ENCODE data around the gene CORO2B.

The CORO2B gene

GRCh38 chr15:68706931-68707330 is 128.1 kb downstream of the CORO2B start:
- DNase-seq = no peak

GRCh38 chr15:68707386-68707785 is 128.6 kb downstream of the CORO2B start:
- DNase-seq = no peak

- DNase-seq = no peak
Measured at GRCh38 chr15:68709876-68710275, 131.1 kb downstream of the CORO2B start.

GRCh38 chr15:68710536-68710935 is 131.7 kb downstream of the CORO2B start:
- DNase-seq = no peak

- DNase-seq = no peak
Measured at GRCh38 chr15:68711406-68711805, 132.6 kb downstream of the CORO2B start.

- no peak for DNase-seq
Measured at GRCh38 chr15:68712886-68713285, 134.1 kb downstream of the CORO2B start.

- no peak for DNase-seq
Measured at GRCh38 chr15:68713874-68714273, 135.1 kb downstream of the CORO2B start.

GRCh38 chr15:68715111-68715510 is 136.3 kb downstream of the CORO2B start:
- no peak for DNase-seq

GRCh38 chr15:68717951-68718350 is 139.2 kb downstream of the CORO2B start:
- no peak for DNase-seq

- DNase-seq = no peak
Measured at GRCh38 chr15:68718468-68718867, 139.7 kb downstream of the CORO2B start.

- DNase-seq = no peak
Measured at GRCh38 chr15:68719051-68719450, 140.3 kb downstream of the CORO2B start.

GRCh38 chr15:68719672-68720071 is 140.9 kb downstream of the CORO2B start:
- DNase-seq = no peak

GRCh38 chr15:68721886-68722285 is 143.1 kb downstream of the CORO2B start:
- DNase-seq = no peak

GRCh38 chr15:68725736-68726135 is 146.9 kb downstream of the CORO2B start:
- no peak for DNase-seq

- DNase-seq = no peak
Measured at GRCh38 chr15:68726246-68726645, 147.5 kb downstream of the CORO2B start.

GRCh38 chr15:68729789-68730411 is 151.1 kb downstream of the CORO2B start:
- DNase-seq = no peak

GRCh38 chr15:68730471-68730919 is 151.7 kb downstream of the CORO2B start:
- DNase-seq = no peak

GRCh38 chr15:68730976-68731897 is 152.4 kb downstream of the CORO2B start:
- no peak for DNase-seq

GRCh38 chr15:68732451-68732850 is 153.7 kb downstream of the CORO2B start:
- DNase-seq = no peak

GRCh38 chr15:68733666-68734065 is 154.9 kb downstream of the CORO2B start:
- DNase-seq = no peak

GRCh38 chr15:68734352-68734751 is 155.6 kb downstream of the CORO2B start:
- DNase-seq = no peak

- no peak for DNase-seq
Measured at GRCh38 chr15:68734881-68735280, 156.1 kb downstream of the CORO2B start.

GRCh38 chr15:68735610-68736009 is 156.8 kb downstream of the CORO2B start:
- no peak for DNase-seq

- no peak for DNase-seq
Measured at GRCh38 chr15:68739390-68740080, 160.7 kb downstream of the CORO2B start.

Measured in NCI-H1048 (cell line).